Right atrium auricular region (tissue), 2 donors: ENCODE measurements around the gene P3H3. TPM values are rescaled to one million over a fixed set of nuclear protein-coding genes. Genes with fewer than 3 reads are reported as not detected.

Source experiments
- DNase-seq: peaks from one replicate; pipeline ENCODE4 v3.0.0-alpha.2; 2019; ENCODE audit warnings: low spot score
- H3K27ac ChIP-seq, 2 donors: fragments of 200-600 bp; sonication (generic); 1 replicate in 1 of 2; 2 replicates in 1 of 2; pipeline ENCODE4 v1.5.1; 2016 to 2019
- H3K27me3 ChIP-seq, 2 donors: fragments of 200-600 bp; sonication (generic); one replicate each; pipeline versions ENCODE4 v1.5.1 to v1.6.0; 2017 to 2019
- H3K36me3 ChIP-seq: fragments of 200-600 bp; sonication (generic); one replicate; pipeline ENCODE4 v1.5.1; 2016
- H3K4me1 ChIP-seq, 2 donors: fragments of 200-600 bp; sonication (generic); one replicate each; pipeline versions ENCODE4 v1.5.1 to v1.6.0; 2017 to 2019
- H3K4me3 ChIP-seq, 2 donors: fragments of 200-600 bp; sonication (generic); 1 replicate in 1 of 2; 2 replicates in 1 of 2; pipeline ENCODE4 v1.5.1; 2017 to 2019; ENCODE audit warnings: mild to moderate bottlenecking in 1 of 2, moderate library complexity in 1 of 2
- H3K9me3 ChIP-seq, 2 donors: fragments of 200-600 bp; sonication (generic); one replicate each; pipeline ENCODE4 v1.5.1; 2019
- total RNA-seq, 2 donors: library from RNA; depleted of rRNA; stranded (reverse); fragments of >200 nt; gene quantifications; one replicate each; pipeline ENCODE4 v1.1.0, GENCODE V29; 2016
- TF ChIP-seq, protein P1 (sequence below), 2 donors: fragments of 200-600 bp; sonication (generic); IDR thresholded peaks; one replicate each; pipeline ENCODE4 v1.5.1; 2019; ENCODE audit warnings: antibody characterized with exemption in 2 of 2

The P3H3 gene
- total RNA-seq, 2 donors from 2014 or later, result 7.0 to 11.0 TPM

DNA sequence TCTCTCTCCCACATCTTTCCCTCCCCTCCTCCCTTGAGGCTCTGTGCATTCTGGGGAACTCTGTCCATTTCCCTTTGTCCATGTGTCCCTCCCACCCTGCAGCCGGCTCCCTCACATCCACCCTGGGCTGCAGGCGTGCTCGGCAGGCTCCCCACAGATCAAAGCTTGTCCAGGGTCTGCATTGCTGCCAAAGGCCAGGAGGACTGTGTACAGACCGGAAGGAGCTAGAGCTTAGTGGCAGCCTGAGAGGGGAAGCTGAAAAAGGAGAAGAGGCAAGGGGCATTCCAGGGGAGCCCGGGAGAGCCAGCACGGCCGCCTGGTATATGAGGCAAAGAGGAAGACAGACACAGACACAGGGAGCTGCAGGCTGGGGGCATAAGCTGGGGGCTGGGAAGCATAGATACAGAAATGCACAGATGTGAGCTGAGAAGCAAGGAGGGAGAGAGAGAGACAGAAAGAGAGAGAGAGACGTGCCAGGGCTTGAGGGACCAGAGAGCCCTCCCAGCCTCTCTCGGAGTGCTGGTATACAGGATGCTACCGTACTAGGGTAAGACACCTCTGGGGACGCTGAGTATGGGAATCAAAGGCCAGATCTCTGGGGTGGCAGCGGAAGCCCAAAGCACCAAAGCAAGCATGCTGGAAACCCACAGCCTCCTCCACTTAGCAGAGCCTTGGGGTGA is 35.5 kb upstream of the P3H3 start:
- no peaks in the 10 kb centered on the region for H3K4me1 ChIP-seq
- H3K27me3 ChIP-seq, result no peaks in the 10 kb centered on the region
- no peaks in the 10 kb centered on the region for H3K9me3 ChIP-seq
- DNase-seq, result no peak
- no peak overlapping the region for H3K27ac ChIP-seq
- TF ChIP-seq, protein P1, sequence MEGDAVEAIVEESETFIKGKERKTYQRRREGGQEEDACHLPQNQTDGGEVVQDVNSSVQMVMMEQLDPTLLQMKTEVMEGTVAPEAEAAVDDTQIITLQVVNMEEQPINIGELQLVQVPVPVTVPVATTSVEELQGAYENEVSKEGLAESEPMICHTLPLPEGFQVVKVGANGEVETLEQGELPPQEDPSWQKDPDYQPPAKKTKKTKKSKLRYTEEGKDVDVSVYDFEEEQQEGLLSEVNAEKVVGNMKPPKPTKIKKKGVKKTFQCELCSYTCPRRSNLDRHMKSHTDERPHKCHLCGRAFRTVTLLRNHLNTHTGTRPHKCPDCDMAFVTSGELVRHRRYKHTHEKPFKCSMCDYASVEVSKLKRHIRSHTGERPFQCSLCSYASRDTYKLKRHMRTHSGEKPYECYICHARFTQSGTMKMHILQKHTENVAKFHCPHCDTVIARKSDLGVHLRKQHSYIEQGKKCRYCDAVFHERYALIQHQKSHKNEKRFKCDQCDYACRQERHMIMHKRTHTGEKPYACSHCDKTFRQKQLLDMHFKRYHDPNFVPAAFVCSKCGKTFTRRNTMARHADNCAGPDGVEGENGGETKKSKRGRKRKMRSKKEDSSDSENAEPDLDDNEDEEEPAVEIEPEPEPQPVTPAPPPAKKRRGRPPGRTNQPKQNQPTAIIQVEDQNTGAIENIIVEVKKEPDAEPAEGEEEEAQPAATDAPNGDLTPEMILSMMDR (IDR thresholded peaks at IDR 0.05), result no peak
- no peaks in the 10 kb centered on the region for H3K36me3 ChIP-seq
- peak overlapping the region in 1 of 2 donors; percentile 13 for H3K4me3 ChIP-seq

DNA sequence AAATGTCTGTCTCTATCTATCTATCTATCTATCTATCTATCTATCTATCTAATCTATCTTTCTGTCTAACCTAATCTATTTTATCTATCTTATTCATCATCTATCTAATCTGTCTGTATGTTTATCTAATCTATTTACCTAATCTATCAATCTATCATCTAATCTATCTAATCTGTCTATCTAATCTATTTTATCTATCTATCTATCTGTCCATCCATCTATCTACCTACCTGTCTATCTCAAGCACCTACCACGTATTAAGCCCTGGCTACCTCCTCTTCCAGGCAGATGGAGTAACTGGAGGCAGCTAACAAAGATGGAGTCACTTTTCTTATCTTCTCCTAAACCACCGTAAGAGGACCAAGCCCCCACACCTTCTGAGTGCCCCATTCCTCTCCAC is 33.1 kb upstream of the P3H3 start:
- TF ChIP-seq, protein P1 (IDR thresholded peaks at IDR 0.05), result no peak
- Histone ChIP-seq H3K27me3 (no peaks in the 10 kb centered on the region), H3K36me3 (no peaks in the 10 kb centered on the region), H3K4me1 (no peaks in the 10 kb centered on the region), H3K4me3 (no peak overlapping the region), H3K9me3 (no peaks in the 10 kb centered on the region), H3K27ac (no peak overlapping the region)
- DNase-seq, result no peak

DNA sequence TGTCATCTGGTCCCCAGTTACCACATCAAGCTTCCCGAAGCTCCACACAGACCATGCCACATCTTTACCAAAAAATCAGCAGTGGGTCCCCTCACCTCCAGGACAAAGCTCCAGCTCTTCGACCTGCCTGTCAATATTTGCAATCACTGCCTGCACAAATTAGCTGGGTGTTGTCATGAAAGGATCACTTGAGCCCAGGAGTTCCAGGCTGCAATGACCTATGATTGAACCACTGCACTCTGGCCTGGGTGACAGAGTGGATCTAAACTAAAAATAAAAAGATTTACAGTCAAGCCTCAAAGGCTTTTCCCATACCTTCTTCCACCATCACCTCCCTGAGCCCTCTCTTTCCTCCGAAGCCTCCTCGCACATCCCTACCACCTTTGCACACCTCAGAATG is 31.6 kb upstream of the P3H3 start:
- Histone ChIP-seq H3K4me3 (no peak overlapping the region), H3K27me3 (no peaks in the 10 kb centered on the region), H3K27ac (no peak overlapping the region), H3K36me3 (no peaks in the 10 kb centered on the region), H3K4me1 (no peaks in the 10 kb centered on the region), H3K9me3 (no peaks in the 10 kb centered on the region)
- TF ChIP-seq, protein P1 (IDR thresholded peaks at IDR 0.05), result no peak
- DNase-seq, result no peak

GRCh38 chr12:6799147-6799546 is 29.1 kb upstream of the P3H3 start:
- no peak overlapping the region for H3K4me3 ChIP-seq
- TF ChIP-seq, protein P1 (IDR thresholded peaks at IDR 0.05), result no peak
- DNase-seq, result no peak

DNA sequence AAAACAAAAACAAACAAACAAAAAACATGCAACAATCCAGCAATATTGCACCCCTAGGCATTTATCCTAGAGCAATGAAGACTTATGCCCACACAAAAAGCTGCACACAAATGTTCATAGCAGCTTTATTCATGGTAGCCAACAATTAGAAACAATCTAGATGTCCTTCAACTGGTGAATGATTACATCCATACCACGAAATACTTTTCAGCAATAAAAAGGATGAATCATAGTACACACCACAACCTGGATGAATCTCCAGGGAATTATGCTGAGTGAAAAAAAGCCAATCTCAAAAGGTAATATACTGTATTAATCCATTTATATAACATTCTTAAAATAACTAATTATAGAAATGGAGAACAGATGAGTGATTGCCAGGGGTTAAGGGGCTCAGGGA is 21.0 kb upstream of the P3H3 start:
- H3K27me3 ChIP-seq, result no peaks in the 10 kb centered on the region
- no peak overlapping the region for H3K4me3 ChIP-seq
- no peak overlapping the region for H3K27ac ChIP-seq
- no peaks in the 10 kb centered on the region for H3K9me3 ChIP-seq
- DNase-seq, result no peak
- H3K4me1 ChIP-seq, result no peaks in the 10 kb centered on the region
- H3K36me3 ChIP-seq, result no peaks in the 10 kb centered on the region
- TF ChIP-seq, protein P1 (IDR thresholded peaks at IDR 0.05), result no peak

More at GRCh38 chr12:6799147-6799546, 29.1 kb upstream of the P3H3 start:
- H3K9me3 ChIP-seq, result no peaks in the 10 kb centered on the region
- H3K27me3 ChIP-seq, result no peaks in the 10 kb centered on the region
- H3K27ac ChIP-seq, result no peak overlapping the region
- no peaks in the 10 kb centered on the region for H3K36me3 ChIP-seq
- no peaks in the 10 kb centered on the region for H3K4me1 ChIP-seq

- no peak for DNase-seq
- TF ChIP-seq, protein P1 (IDR thresholded peaks at IDR 0.05), result no peak
- Histone ChIP-seq H3K4me3 (no peak overlapping the region), H3K27ac (no peak overlapping the region), H3K4me1 (no peaks in the 10 kb centered on the region), H3K36me3 (no peaks in the 10 kb centered on the region), H3K27me3 (no peaks in the 10 kb centered on the region), H3K9me3 (no peaks in the 10 kb centered on the region)
Observed at GRCh38 chr12:6809056-6809455, 19.2 kb upstream of the P3H3 start.
